Heart right ventricle (tissue), 16 donors: ENCODE results near the gene COQ8A. TPM values are rescaled to one million over a fixed set of nuclear protein-coding genes. Genes with fewer than 3 reads are reported as not detected.
A peak's percentile ranks its signal among the peaks of the same experiment; 100 is the strongest.

Source experiments
- ATAC-seq, 8 donors: fragments of 200-7000 bp; cut with Tn5 transposase; one replicate each; pipeline ENCODE4 v1.9.1; 2020; ENCODE audit warnings: mild to moderate bottlenecking in 8 of 8, moderate library complexity in 8 of 8, moderate number of reproducible peaks in 1 of 8
- DNase-seq, 2 donors: peaks; one replicate each; pipeline ENCODE4 v3.0.0-alpha.2; 2020
- H3K27ac ChIP-seq, 10 donors: fragments of 200-600 bp; sonication (generic) in 2 of 10; one replicate each; pipeline versions ENCODE4 v1.5.0 to v1.8.0; 2020 to 2022; ENCODE audit warnings: mild to moderate bottlenecking in 3 of 10
- H3K27me3 ChIP-seq, 7 donors: fragments of 200-600 bp; one replicate each; pipeline ENCODE4 v1.8.0; 2021 to 2022; ENCODE audit warnings: mild to moderate bottlenecking in 2 of 7
- H3K36me3 ChIP-seq, 9 donors: fragments of 200-600 bp; sonication (generic) in 1 of 9; one replicate each; pipeline versions ENCODE4 v1.5.0 to v1.8.0; 2020 to 2022; ENCODE audit warnings: mild to moderate bottlenecking in 2 of 9
- H3K4me1 ChIP-seq, 9 donors: fragments of 200-600 bp; sonication (generic) in 1 of 9; one replicate each; pipeline versions ENCODE4 v1.5.0 to v1.8.0; 2020 to 2022; ENCODE audit warnings: mild to moderate bottlenecking in 4 of 9
- H3K4me3 ChIP-seq, 10 donors: fragments of 200-600 bp; sonication (generic) in 2 of 10; one replicate each; pipeline versions ENCODE4 v1.5.0 to v1.8.0; 2020 to 2022; ENCODE audit warnings: mild to moderate bottlenecking in 7 of 10, moderate library complexity in 2 of 10
- H3K9me3 ChIP-seq, 11 donors: fragments of 200-600 bp in 10 of 11; sonication (generic) in 2 of 11; one replicate each; pipeline versions ENCODE4 v1.5.0 to v1.8.0; 2013 to 2022; ENCODE audit warnings: mild to moderate bottlenecking in 2 of 11, control low read depth in 1 of 11, moderate library complexity in 1 of 11
- CTCF ChIP-seq, 9 donors: fragments of 200-600 bp; sonication (generic) in 2 of 9; IDR thresholded peaks; one replicate each; pipeline versions ENCODE4 v1.5.0 to v1.8.0; 2021 to 2022; ENCODE audit warnings: antibody characterized with exemption in 9 of 9, mild to moderate bottlenecking in 5 of 9, moderate library complexity in 1 of 9
- WGBS, 2 donors: extraction: QIAGEN DNeasy Blood & Tissue Kit; methylation state at CpG; one replicate each; pipeline ENCODE4 v1.1.7; 2013; ENCODE audit warnings: inconsistent platforms in 1 of 2; 5-methylcytosine and 5-hydroxymethylcytosine counted together
- intact Hi-C, 10 donors: fragments of 100-400 bp; cut with DNase I; formaldehyde crosslinking; loops; one replicate each; pipeline versions ENCODE4 v1.11.1 to v1.14.2; 2022
- polyA plus RNA-seq, 2 donors: library from polyadenylated mRNA; stranded (reverse); fragments of 200-250 nt; gene quantifications; one replicate each; pipeline ENCODE4 v1.2.3, GENCODE V29; 2013
- total RNA-seq, 10 donors: library from RNA; stranded (reverse); fragmentation: NEBNext Ultra II Directional in 3 of 10; extraction: Animal tissue kit (Norgen Biotek cat#: 25700) in 3 of 10; gene quantifications; one replicate each; pipeline versions ENCODE4 v1.2.1 to v1.2.4, GENCODE V29; 2021 to 2023
- donor health status: Arrhythmogenic right ventricular cardiomyopathy.
- donor health status: ischemic (EF 13 %, LVEDD 7.1; RV severe dilation, severe dysfunction).
- donor health status: healthy with polysubstance abuse.
- donor health status: DM: no; HTN: yes; CAD: no.
- donor health status: DM: no; HTN: no; CAD: no.
- donor health status: ischemic (EF 25% LVEDD 6.9; RV normal size, moderate dysfunction).
- donor health status: ischemic (EF 25% LVEDD 5.7; RV mildly dilated, moderate dysfunction).
- donor health status: healthy.
- donor health status: DM: yes; HTN: yes; CAD: no.
- donor health status: Ischemic cardiomyopathy.
- donor health status: ischemic (EF 35%, LVEDD 5.7; RV mildly dilated, moderate dysfunction).
- donor health status: nonischemic (EF 11% LVEDD 7.7; RV severe dilation, severe dysfunction).
- donor health status: DM: yes; HTN: yes; CAD: no.
- donor health status: PGD.
- donor health status: ischemic (EF 29% LVEDD 5.4; RV normal size, mild dysfunction).
- donor health status: nonischemic (EF 23%, LVEDD 6.1; RV moderate dilation, normal function).

Gene COQ8A
- total and polyA plus RNA-seq, 12 donors = 136 to 495 (median 253) TPM

- H3K27ac ChIP-seq = no peak overlapping the region
- ATAC-seq = peak in 5 of 8 donors; percentile 30 to 65 (median 43)
Observed at GRCh38 chr1:226903819-226904716, 36.0 kb upstream of the COQ8A start.

GRCh38 chr1:226904772-226905171 is 35.3 kb upstream of the COQ8A start:
- Histone ChIP-seq H3K27me3 (no peaks in the 10 kb centered on the region), H3K4me3 (no peak overlapping the region), H3K36me3 (peaks cover 0 to 31% (median 2%) of the 10 kb centered on the region in 9 donors), H3K4me1 (peaks cover 0 to 13% (median 0%) of the 10 kb centered on the region in 9 donors), H3K9me3 (no peaks in the 10 kb centered on the region), H3K27ac (no peak overlapping the region)
- WGBS, 2 donors = 49 to 63% methylated on average over 3 of the region's 3 CpGs
- peak in 2 of 8 donors; percentile 26 to 51 for ATAC-seq
- intact Hi-C loops = no loop called here
- no peak for TF ChIP-seq CTCF (IDR thresholded peaks at IDR 0.05)
- DNase-seq = no peak

More at GRCh38 chr1:226903819-226904716, 36.0 kb upstream of the COQ8A start:
- Histone ChIP-seq H3K27me3 (no peaks in the 10 kb centered on the region), H3K4me3 (no peak overlapping the region), H3K9me3 (no peaks in the 10 kb centered on the region), H3K36me3 (peaks cover 0 to 31% (median 9%) of the 10 kb centered on the region in 9 donors), H3K4me1 (peaks cover 0 to 13% (median 0%) of the 10 kb centered on the region in 9 donors)
- WGBS, 2 donors = 71 to 78% methylated on average over 12 of the region's 12 CpGs
- DNase-seq = peak in 1 of 2 donors; percentile 37
- no peak for TF ChIP-seq CTCF (IDR thresholded peaks at IDR 0.05)
- intact Hi-C loops = no loop called here

GRCh38 chr1:226908419-226908818 is 31.7 kb upstream of the COQ8A start:
- ATAC-seq (no peak), DNase-seq (no peak)
- Histone ChIP-seq H3K27me3 (no peaks in the 10 kb centered on the region), H3K4me1 (peaks cover 0 to 14% (median 0%) of the 10 kb centered on the region in 9 donors), H3K36me3 (peaks cover 0 to 33% (median 0%) of the 10 kb centered on the region in 9 donors), H3K4me3 (no peak overlapping the region), H3K27ac (no peak overlapping the region), H3K9me3 (no peaks in the 10 kb centered on the region)
- 95 to 97% methylated on average over 10 of the region's 10 CpGs for WGBS, 2 donors
- intact Hi-C loops = no loop called here
- no peak for TF ChIP-seq CTCF (IDR thresholded peaks at IDR 0.05)

GRCh38 chr1:226908913-226909312 is 31.2 kb upstream of the COQ8A start:
- no peak overlapping the region for H3K4me3 ChIP-seq
- H3K27ac ChIP-seq = no peak overlapping the region
- no peak for DNase-seq
- H3K9me3 ChIP-seq = no peaks in the 10 kb centered on the region
- ATAC-seq = no peak
- TF ChIP-seq CTCF (IDR thresholded peaks at IDR 0.05) = no peak
- H3K4me1 ChIP-seq = peaks cover 0 to 10% (median 0%) of the 10 kb centered on the region in 9 donors
- intact Hi-C loops = no loop called here
- WGBS, 2 donors = 20 to 81% methylated on average over 1 of the region's 1 CpG
- H3K36me3 ChIP-seq = peaks cover 0 to 33% (median 0%) of the 10 kb centered on the region in 9 donors
- H3K27me3 ChIP-seq = no peaks in the 10 kb centered on the region
